Kidney capillary endothelial cell (primary cell): Measurements from ENCODE around the gene HBD.
"Not testable (repeated sequence)": the region's sequence is repeated elsewhere in the genome, so short reads cannot be mapped to it uniquely, and the experiment has no call there.

Experiments used
- DNase-seq: peaks from one replicate; pipeline ENCODE4 v3.0.0-alpha.2; 2018; ENCODE audit warnings: low spot score

The HBD gene

DNA sequence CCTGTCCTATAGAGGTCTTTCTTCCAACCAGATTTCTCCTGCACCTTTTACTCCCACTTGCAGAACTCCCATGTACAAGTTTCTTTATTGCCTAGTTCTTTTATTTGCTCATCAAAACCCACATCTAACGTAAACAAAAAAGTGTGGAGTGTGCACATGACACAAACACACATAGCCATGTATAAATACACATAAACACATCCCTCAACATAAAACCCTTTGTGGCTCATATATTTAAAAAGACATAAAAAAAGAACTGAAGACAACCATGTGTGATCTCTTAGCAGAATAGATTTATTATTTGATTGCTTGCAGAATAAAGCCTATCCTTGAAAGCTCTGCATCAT lies 18.6 kb upstream of the HBD start:
- no peak for DNase-seq

DNA sequence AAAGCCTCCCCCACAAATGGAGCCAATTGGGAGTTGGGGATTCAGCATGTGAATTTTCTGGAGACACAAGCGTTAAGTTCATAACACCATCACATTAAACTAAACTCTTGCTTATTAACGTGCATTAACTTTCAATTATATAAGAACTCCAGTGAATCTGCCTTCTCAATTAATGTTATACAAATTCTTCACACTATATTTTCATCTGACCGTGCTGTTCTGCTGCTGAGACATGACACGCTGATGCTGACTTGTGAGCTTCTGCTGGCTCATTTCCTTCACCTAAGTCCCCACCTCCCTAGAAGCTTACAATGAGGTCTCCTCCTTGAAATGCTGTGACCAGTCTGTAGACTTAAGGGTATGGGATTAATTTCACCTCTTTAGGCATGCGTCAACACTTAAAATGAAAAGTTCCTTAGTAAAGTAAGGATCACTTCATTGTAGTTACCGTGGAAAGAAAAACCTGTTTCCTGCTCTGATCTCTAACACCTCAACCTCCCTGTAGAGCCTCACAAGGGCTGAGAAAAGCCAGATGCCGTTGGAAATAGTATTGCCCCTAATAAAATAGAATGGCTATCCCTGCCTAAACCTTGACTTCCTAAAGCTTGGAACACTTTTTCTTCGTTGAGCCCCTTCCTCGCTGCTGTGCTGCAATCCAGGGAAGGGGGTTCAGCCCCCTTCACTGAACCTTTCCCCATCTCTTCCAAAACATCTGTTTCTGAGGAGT lies 18.1 kb upstream of the HBD start:
- DNase-seq = no peak

DNA sequence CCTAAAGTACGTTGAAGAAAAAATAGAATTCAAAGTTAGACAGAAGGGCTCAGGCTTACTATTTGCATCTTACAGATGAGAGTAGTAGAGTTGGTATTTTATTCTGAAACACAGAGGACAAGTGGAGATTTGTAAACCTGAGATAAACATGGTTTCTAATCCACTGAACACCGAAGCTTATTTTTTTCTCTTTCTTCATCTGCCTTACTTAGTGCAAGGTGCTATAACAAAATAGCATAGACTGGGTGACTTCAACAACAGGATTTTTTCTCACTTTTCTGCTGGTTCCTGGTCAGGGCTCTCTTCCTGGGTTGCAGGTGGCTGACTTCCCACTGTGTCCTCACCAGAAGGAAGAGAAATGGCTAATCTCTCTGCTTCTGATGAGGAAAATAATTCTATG lies 17.5 kb upstream of the HBD start:
- DNase-seq = no peak

DNA sequence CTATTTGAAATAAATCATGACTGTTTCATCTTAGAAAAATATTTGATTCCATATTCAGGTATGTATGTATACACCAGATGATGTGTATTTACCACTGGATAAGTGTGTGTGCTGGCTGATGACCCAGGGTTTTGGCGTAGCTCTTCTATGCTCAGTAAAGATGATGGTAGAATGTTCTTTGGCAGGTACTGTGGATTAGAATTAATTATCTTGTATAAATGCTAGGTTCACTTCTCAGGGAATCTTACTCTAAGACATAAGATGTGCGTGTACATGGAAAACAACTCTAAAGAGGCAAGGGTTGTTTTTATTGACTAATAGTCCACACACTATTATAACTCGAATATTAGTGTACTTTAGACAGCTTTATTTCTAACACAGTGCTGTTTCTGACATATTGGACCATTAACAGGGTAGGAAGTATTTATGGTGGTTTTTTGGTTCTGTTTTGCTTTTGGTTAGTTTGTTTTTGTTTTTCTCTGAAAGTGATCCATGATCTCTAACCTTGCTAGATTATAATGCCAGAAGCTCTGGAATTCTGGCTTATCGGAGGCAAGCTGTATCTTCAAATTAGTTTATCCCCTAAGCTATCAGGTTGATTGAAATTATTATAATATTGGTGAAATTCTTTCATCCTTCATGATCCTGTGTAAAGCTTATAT lies 16.4 kb upstream of the HBD start:
- no peak for DNase-seq

DNA sequence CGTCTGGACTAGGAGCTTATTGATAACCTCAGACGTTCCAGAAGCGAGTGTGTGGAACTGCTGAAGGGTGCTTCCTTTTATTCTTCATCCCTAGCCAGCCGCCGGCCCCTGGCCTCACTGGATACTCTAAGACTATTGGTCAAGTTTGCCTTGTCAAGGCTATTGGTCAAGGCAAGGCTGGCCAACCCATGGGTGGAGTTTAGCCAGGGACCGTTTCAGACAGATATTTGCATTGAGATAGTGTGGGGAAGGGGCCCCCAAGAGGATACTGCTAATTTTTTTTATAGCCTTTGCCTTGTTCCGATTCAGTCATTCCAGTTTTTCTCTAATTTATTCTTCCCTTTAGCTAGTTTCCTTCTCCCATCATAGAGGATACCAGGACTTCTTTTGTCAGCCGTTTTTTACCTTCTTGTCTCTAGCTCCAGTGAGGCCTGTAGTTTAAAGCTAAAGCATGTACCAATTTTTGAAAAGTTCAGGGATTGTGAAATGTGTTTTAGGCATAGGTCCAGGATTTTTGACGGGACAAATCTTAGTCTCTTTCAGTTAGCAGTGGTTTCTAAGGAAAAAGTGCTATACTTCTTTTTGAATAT lies 15.6 kb upstream of the HBD start, which contains the start of gene HBG1:
Gene HBG1, minus strand, starts transcription at position 51 of the 590 bp plus-strand sequence. CDS start 53 bp downstream, outside the sequence.
- not testable (repeated sequence) for DNase-seq

DNA sequence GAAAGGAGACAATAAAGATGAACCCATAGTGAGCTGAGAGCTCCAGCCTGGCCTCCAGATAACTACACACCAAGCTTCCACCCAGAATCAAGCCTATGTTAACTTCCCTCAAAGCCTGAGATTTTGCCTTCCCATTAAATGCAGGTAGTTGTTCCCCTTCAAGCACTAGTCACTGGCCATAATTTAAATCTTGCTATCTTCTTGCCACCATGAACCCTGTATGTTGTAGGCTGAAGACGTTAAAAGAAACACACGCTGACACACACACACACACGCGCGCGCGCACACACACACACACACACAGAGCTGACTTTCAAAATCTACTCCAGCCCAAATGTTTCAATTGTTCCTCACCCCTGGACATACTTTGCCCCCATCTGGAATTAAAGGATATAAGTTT lies 14.2 kb upstream of the HBD start:
- DNase-seq = not testable (repeated sequence)

DNA sequence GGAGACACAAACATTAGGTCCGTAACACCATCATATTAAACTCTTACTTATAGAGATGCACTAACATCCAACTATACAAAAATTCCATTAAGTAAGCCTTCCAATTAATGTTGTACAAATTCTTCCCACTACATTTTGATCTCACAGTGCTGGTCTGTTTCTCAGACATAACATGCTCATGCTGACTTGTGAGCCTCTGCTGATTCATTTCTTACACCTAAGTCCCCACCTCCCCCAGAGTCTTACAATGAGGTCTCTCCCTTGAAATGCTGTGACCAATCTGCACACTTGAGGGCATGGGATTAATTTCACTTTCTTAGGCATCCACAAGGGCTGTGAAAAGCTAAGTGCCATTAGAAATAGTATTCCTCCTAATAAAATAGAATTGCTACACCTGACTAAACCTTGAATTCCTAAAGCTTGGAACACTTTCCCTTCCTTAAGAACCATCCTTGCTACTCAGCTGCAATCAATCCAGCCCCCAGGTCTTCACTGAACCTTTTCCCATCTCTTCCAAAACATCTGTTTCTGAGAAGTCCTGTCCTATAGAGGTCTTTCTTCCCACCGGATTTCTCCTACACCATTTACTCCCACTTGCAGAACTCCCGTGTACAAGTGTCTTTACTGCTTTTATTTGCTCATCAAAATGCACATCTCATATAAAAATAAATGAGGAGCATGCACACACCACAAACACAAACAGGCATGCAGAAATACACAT lies 13.3 kb upstream of the HBD start:
- no peak for DNase-seq

DNA sequence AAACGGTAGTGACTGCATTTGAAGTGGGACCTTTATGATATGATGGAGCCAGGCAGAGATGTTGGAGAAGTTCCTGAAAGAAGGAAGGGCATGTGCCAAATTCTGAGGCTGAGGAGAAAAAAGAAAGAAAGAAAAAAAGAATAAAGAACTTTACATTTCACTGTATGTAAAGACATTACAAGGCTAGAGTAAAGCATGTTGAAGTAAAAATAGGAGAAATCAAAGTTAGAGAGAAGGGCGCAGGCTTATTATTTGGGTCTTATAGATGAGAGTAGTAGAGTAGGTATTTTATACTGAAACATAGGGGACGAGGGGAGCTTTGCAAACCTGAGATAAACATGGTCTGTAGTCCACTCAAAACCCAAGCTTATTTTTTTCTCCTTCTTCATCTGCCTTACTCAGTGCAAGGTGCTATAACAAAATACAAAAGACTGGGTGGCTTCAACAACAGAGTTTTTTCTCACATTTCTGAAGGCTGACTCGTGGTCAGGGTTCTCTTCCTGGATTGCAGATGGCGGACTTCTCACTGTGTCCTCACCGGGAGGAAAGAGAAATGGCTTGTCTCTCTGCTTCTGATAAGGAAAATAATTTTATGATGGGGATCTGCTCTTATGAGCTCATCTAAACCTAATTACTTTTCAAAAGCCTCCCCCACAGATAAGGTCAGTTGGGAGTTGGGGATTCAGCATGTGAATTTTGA lies 12.6 kb upstream of the HBD start:
- no peak for DNase-seq

DNA sequence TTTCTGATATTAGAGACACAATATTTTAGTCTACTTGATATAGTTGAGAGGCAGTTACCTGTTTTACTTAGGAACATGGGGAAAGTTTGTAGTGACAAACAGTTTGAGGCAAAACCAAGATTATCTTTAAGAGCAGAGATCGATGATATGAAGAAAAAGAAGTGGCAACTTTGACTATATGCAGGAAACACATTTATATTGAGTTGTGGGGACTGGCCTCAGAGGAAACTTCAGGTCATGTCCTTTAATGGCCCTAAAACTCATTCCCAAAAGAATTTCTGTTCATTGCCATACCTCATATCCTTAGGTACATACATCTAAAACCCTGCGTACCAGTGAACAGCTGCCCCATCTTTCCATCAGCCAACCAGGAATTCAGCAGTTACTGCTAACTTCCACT lies 10.9 kb upstream of the HBD start:
- no peak for DNase-seq

DNA sequence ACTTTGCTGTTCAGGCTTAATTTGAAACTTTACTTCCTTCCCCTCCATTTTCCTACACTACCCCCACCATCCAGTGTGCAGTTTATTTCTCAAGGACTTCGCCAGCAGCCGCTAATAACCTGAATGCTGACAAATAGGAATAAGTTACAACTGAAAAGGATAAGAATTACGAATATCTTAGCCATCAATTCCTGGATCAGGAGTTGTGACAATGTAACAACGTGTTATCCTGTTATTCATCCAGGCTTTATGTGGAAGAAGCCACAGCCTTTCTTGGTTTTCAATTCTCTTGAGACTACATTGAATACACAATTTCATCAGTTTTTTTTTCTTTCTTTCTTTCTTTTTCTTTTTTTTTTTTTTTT lies 9.5 kb upstream of the HBD start:
- DNase-seq = no peak

DNA sequence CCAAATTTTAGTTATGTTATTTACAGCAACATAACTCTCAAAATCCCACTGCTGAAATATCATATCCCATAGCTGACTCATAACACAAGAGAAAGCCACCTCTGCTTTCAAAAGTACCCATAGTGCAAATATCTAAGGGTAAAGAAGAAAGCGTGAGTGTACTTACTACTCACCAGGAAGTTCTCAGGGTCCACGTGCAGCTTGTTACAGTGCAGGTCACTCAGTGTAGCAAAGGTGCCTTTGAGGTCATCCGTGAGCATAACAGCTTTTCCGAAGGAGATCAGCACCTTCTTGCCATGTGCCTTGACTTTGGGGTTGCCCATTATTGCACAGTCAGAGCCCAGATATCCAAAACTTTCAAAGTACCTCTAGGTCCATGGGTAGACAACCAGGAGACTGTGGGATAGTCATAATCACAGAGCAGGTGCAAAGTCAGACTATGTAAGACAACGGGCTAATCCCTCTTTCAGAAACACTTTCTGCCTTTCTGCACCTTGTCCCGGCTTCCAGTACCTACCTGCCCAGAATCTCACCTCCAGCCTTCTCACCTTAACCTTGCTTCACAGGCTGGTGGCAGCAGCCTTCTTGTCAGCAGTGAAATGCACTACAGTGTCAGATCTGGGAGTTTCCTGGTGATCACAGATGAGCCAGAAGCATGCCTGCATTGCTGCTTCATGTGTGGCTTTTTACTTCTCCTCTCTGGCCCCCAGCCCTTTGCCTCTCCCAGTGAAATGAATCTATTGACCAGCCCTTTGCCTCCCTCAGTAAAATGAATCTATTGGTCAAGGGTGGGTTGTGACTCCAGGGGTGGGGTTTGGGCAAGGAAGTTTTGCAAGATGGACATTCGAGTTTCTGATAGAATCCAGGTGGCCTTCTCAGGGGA lies 8.9 kb upstream of the HBD start:
- DNase-seq = no peak

DNA sequence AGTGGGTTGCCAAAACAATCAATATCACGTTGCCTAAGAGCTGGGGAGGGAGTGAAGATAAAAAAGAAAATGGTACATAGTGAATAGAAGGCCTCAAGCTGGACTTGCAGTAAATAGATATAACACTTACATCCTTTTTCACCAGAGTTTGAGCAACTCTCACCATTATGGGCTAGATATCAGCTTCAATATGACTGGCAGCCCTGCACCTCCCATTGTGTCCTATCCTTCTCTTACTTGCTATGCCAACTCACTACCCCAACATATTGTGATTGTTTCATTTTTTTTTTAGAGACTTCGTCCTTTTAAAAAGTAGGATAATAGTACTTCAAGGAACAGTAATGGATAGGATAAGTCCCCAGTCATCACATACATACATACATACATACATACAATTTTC lies 7.9 kb upstream of the HBD start:
- DNase-seq = no peak

DNA sequence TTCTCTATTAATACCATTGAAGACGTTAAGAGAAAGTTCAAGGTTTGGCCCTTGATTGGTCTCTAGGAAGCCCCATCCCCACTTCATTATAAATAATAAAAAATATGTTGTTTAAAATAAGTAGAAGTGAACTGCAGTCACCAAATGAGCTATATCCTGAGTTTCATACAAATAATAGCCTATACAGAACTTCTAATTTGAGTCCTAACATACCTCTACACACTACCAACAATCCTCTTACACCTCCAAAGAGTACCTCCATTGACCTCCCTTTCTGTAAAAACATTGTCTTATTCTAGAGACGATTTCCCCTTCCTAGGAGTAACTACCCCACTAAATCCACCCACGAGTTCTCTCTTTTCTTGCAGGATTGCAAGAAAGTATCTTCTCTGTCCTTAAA lies 7.2 kb upstream of the HBD start:
- no peak for DNase-seq

DNA sequence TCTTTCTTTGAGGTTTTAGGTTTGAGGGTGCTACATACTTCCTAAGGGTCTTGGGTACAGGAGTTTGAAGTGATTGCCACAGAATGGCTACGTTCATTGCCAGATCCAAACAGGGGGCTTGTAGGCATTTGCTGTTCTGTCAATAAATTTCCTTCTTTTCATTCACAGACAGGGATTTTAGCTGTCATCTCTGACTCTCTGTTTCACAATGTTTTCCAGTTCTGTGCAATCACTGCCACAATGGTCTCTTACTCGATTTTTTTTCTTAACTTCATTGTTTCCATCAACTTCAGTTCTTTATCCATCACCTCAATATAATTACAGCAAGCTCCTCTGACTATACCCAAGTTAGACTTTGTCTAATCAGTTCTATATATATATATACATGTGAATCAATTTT lies 6.2 kb upstream of the HBD start:
- no peak for DNase-seq

DNA sequence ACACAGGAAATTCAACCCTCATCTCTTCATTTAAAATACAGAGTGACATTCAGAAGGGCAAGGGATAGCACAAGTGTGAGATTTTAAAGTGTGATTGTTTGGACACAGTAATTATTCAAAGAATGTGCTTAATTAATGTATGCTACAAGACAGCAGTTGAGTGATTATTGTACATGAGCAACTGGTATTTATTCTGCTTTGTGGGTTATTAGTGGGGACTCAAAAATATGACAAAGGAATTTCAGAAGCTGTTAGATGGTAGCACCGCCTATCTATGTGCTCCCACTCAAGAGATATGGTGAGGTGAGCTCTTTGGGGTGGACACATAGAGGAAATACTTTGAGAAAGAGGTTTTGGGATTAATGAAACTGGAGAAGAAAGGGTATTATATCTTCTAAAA lies 5.8 kb upstream of the HBD start:
- no peak for DNase-seq

DNA sequence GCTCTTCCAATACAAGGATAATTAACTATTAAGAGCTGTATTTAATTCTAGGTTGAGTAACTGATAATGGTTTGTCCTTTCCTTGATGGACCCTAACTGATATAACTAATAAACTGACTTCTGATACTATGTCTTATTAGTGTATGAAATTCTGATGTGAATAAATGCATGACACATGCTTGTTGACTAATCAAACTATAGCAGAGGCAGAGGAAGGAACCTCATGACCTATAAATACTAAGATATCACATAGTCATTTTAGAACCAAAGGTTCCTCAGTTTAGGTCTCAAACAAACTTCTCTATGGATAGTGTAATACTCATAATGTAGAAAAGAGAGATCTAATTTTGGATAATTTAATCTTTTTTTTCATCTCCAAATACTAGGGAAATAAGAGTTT lies 4.8 kb upstream of the HBD start:
- DNase-seq = no peak

DNA sequence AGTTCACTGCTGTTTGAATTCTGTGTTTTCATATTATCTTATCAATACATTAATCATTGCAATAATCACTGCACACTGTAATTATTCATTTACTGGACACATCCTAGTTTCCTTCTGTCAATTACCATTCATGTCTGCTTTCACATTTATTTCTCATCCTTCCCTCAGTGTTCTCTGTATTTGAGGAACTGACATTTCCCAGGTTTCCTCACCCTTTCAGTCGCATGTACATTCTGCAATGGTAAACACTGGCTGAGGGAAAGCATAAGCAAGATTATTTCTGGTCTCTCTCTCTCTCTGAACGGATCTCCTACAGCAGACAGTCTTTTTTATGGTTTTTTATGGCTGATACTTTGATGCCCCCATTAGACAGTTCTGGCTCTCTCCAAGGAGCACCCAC lies 4.2 kb upstream of the HBD start:
- DNase-seq = no peak

DNA sequence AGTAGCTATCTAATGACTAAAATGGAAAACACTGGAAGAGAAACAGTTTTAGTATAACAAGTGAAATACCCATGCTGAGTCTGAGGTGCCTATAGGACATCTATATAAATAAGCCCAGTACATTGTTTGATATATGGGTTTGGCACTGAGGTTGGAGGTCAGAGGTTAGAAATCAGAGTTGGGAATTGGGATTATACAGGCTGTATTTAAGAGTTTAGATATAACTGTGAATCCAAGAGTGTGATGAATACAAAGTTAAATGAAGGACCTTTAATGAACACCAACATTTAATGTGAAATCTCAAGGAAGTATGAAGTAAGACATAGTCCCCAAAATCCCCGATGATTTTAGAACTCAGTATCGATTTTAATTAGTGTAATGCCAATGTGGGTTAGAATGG lies 3.1 kb upstream of the HBD start:
- DNase-seq = no peak

DNA sequence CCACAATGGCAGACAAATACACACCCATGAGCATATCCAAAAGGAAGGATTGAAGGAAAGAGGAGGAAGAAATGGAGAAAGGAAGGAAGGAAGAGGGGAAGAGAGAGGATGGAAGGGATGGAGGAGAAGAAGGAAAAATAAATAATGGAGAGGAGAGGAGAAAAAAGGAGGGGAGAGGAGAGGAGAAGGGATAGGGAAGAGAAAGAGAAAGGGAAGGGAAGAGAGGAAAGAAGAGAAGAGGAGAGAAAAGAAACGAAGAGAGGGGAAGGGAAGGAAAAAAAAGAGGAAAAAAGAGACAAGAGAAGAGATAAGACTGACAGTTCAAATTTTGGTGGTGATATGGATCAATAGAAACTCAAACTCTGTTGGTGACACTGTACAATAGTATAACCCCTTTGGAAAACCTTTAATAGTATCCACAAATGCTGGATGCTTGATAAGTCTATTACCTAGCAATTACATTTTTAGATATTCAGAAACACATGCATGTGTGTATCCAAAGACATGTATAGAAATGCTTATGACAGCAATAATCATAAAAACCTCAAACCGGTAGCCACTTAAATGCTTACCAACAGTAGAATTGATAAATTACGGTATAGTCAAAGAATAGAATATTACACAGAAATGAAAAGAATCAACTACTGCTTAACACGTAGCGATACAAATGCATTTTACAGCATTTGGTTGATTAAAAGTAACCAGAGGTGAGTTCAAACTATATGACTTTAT lies 1.2 kb upstream of the HBD start:
- no peak for DNase-seq

DNA sequence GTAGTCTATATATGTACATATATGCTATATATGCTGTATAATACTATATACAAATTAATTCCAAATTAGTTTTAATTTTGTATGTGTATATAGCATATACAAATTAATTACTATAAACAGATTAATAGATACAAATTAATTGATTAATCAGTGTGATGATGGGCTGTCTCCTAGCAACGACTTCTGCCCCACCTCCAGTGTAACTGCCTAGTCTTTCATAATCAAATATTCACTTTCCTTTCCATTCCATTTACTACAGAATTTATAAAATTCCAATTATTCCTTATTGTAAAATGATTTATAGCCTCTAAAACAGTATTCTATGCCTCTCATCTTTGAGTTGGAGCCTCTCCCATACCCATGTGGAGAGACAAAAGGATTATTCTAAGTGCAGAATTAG lies 976 bp downstream of the HBD start:
- no peak for DNase-seq

DNA sequence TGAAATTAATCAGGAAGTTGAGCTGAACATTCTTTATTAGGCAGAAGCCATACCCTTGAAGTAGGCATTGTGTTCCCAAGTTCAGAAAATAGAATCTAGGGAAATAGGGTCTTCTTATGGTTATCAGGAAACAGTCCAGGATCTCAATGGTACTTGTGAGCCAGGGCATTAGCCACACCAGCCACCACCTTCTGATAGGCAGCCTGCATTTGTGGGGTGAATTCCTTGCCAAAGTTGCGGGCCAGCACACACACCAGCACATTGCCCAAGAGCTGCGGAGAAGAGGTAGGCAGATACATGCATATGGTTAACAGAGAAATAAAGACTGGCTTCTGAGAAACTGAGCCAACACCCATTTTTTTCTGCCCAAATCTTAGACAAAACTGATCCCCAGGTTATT lies 1.5 kb downstream of the HBD start:
- DNase-seq = no peak
